ENCODE data around the gene NAV2. TPM values are rescaled to one million over a fixed set of nuclear protein-coding genes. Genes with fewer than 3 reads are reported as not detected.

Gene NAV2
- total and polyA plus RNA-seq, 10 donors = 0.46 to 11.6 (median 4.1) TPM

GRCh38 chr11:19696073-19696472 lies 16.6 kb upstream of the NAV2 start:
- intact Hi-C loops (cut with DNase I; ENCODE audit: low total_unique reads) = no loop called here
- WGBS, 5 donors = 76 to 91% (median 82%) methylated on average over 3 of the region's 3 CpGs
- Histone ChIP-seq H3K27me3 (replicated peaks in 1 of 7) (peaks cover 0 to 4% (median 0%) of the 10 kb centered on the region in 7 donors), H3K36me3 (no peaks in the 10 kb centered on the region), H3K4me1 (no peaks in the 10 kb centered on the region), H3K4me3 (no peak overlapping the region), H3K27ac (no peak overlapping the region), H3K9me3 (no peaks in the 10 kb centered on the region)
- TF ChIP-seq POLR2AphosphoS5 (IDR thresholded peaks at IDR 0.05) (no peak), CTCF (IDR thresholded peaks at IDR 0.05 in 8 of 11, conservative IDR thresholded peaks at IDR 0.05 in 3 of 11) (no peak), POLR2A (IDR thresholded peaks at IDR 0.05) (no peak)
- DNase-seq = no peak

- no peaks in the 10 kb centered on the region for H3K4me1 ChIP-seq
- no peaks in the 10 kb centered on the region for H3K36me3 ChIP-seq
- WGBS, 5 donors = 73 to 98% (median 95%) methylated on average over 4 of the region's 4 CpGs
Measured at GRCh38 chr11:19696904-19697303, 15.7 kb upstream of the NAV2 start.

DNA sequence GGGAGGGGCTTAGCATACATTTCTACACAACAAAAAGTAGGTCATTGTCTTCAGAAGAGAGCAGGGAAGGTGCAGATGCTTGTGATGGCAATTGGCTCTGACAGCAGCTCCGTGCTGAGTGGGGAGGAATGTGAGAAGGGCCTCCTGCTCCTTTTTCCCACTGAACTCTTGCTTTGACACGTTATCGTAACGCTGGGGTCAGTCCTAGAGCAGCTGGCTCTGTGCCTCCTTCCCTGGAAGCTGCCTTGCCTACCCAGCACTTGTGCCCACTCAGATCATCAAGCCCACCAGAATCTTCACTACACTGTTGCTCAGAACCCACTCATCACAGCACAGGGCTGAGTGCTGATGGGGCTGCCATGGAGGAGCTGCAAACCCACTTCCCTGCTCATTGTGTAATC lies 14.9 kb upstream of the NAV2 start:
- no peak overlapping the region for H3K4me3 ChIP-seq
- no peaks in the 10 kb centered on the region for H3K4me1 ChIP-seq
- intact Hi-C loops (cut with DNase I; ENCODE audit: low total_unique reads) = no loop called here
- DNase-seq = no peak
- TF ChIP-seq POLR2A (IDR thresholded peaks at IDR 0.05) (no peak), POLR2AphosphoS5 (IDR thresholded peaks at IDR 0.05) (no peak), CTCF (IDR thresholded peaks at IDR 0.05 in 8 of 11, conservative IDR thresholded peaks at IDR 0.05 in 3 of 11) (no peak)
- H3K27ac ChIP-seq = no peak overlapping the region
- peaks cover 0 to 4% (median 0%) of the 10 kb centered on the region in 7 donors for H3K27me3 ChIP-seq (replicated peaks in 1 of 7)
- H3K36me3 ChIP-seq = no peaks in the 10 kb centered on the region
- 59 to 84% (median 77%) methylated on average over 4 of the region's 4 CpGs for WGBS, 5 donors
- no peaks in the 10 kb centered on the region for H3K9me3 ChIP-seq

More at GRCh38 chr11:19696904-19697303, 15.7 kb upstream of the NAV2 start:
- Histone ChIP-seq H3K4me3 (no peak overlapping the region), H3K27me3 (replicated peaks in 1 of 7) (peaks cover 0 to 4% (median 0%) of the 10 kb centered on the region in 7 donors), H3K9me3 (no peaks in the 10 kb centered on the region), H3K27ac (no peak overlapping the region)
- TF ChIP-seq CTCF (IDR thresholded peaks at IDR 0.05 in 8 of 11, conservative IDR thresholded peaks at IDR 0.05 in 3 of 11) (no peak), POLR2AphosphoS5 (IDR thresholded peaks at IDR 0.05) (no peak), POLR2A (IDR thresholded peaks at IDR 0.05) (no peak)
- no peak for DNase-seq
- intact Hi-C loops (cut with DNase I; ENCODE audit: low total_unique reads) = no loop called here

DNA sequence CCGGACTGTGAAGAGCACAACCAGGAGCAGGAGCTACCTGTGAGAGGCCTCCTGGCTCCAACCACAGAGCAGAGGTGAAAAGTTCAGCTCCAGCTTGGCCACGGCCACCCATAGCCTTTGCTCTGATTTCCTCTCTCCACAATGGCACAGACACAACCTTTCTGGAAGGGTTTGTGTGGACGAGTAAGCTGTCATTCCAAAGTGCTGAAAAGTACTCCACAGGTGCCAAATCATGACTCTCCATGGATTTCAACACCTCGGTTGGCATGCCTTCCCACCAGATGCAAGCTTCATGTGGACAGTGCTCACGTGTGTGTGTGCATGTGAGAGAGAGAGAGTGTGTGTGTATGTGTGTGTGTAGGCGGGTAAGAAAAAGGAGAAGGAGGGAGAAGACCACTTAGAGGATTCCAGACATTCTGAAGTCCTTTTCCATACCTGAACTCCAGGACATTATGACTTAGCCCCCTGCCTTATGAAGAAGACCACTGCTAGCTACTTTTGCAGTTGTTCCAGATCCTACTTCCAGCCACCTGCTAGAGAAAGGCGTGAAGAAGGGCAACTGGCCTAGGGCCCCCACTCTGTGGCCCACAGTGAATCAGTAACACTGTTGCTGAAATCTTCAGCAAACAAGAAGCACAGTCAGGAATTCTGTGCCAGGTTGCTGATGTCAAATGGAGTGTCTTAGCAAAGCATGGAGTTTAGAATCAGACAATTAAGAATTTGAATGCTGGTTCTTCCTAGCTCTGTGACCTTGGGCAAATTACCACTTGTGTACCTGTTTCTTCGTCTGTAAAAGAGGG lies 13.9 kb upstream of the NAV2 start:
- Histone ChIP-seq H3K27me3 (replicated peaks in 1 of 7) (peaks cover 0 to 4% (median 0%) of the 10 kb centered on the region in 7 donors), H3K4me1 (no peaks in the 10 kb centered on the region), H3K27ac (no peak overlapping the region), H3K9me3 (no peaks in the 10 kb centered on the region), H3K36me3 (no peaks in the 10 kb centered on the region), H3K4me3 (no peak overlapping the region)
- 74 to 84% (median 82%) methylated on average over 8 of the region's 8 CpGs for WGBS, 5 donors
- intact Hi-C loops (cut with DNase I; ENCODE audit: low total_unique reads) = no loop called here
- DNase-seq = no peak
- TF ChIP-seq CTCF (IDR thresholded peaks at IDR 0.05 in 8 of 11, conservative IDR thresholded peaks at IDR 0.05 in 3 of 11) = no peak
- no peak for TF ChIP-seq POLR2A (IDR thresholded peaks at IDR 0.05)
- no peak for TF ChIP-seq POLR2AphosphoS5 (IDR thresholded peaks at IDR 0.05)
